HCT116 (cell line): Measurements from ENCODE around the gene SLC26A9. TPM values are rescaled to one million over a fixed set of nuclear protein-coding genes. Genes with fewer than 3 reads are reported as not detected.

Source experiments
- ATAC-seq: fragments of 200-7000 bp; cut with Tn5 transposase; 2 replicates; pipeline ENCODE4 v1.9.1; 2020; ENCODE audit warnings: mild to moderate bottlenecking, moderate library complexity
- BruUV-seq: library from RNA; stranded (reverse); fragments of 400-500 nt; replicated peaks from 2 replicates; lab custom pipeline; 2021; lab: Mats Ljungman, UMichigan
- CTCF ChIA-PET: fragments of 300-600 bp; sonication (Branson Sonifier 250); formaldehyde crosslinking; loops from one replicate; lab custom pipeline; 2021; ENCODE audit warnings: antibody characterized with exemption; lab: Charles Lee
- POLR2A ChIA-PET: fragments of 300-600, 350-600 bp; sonication (Branson Sonifier 250); formaldehyde crosslinking; loops from one replicate; lab custom pipeline; 2021; ENCODE audit warnings: antibody characterized with exemption; lab: Charles Lee
- RAD21 ChIA-PET, 2 experiments: fragments of 300-600 bp; sonication (Branson Sonifier 250); formaldehyde crosslinking; loops; one replicate each; lab custom pipeline; 2023; ENCODE audit warnings: low total read pairs in 2 of 2; ENCODE audit not compliant: uncharacterized antibody in 2 of 2, unreplicated experiment in 2 of 2, low non-redundant PET in 1 of 2; lab: Charles Lee
- DNase-seq: peaks from one replicate; pipeline ENCODE4 v3.0.0-alpha.2; 2010; ENCODE audit warnings: low read depth, low spot score
- H2AFZ ChIP-seq: fragments of 200-600 bp; shearing (Covaris generic), sonication (generic); 2 replicates; pipeline ENCODE4 v1.6.1; 2017; ENCODE audit warnings: low read depth, mixed run types, mixed read lengths, antibody characterized with exemption, low read length; ENCODE audit not compliant: poor library complexity, severe bottlenecking
- H3K27ac ChIP-seq: 2 replicates; pipeline ENCODE4 v1.5.1; 2012; ENCODE audit warnings: low read depth, low read length
- H3K27me3 ChIP-seq: fragments of 200-600 bp; sonication (generic); 2 replicates; pipeline ENCODE4 v1.6.1; 2016; ENCODE audit warnings: mixed run types, low read length, mixed read lengths; ENCODE audit not compliant: insufficient read depth
- H3K36me3 ChIP-seq, 2 experiments: fragments of 200-500 bp in 1 of 2; fragments of 200-600 bp in 1 of 2; sonication (Bioruptor generic) in 1 of 2; sonication (generic) in 1 of 2; 2 replicates each; pipeline versions ENCODE4 v1.5.1 to v1.6.1; 2014 to 2016; ENCODE audit warnings: low read length in 2 of 2, inconsistent platforms in 1 of 2, mixed read lengths in 1 of 2, mixed run types in 1 of 2; ENCODE audit not compliant: insufficient read depth in 2 of 2, control insufficient read depth in 1 of 2
- H3K4me1 ChIP-seq, 2 experiments: fragments of 200-600 bp in 1 of 2; sonication (generic) in 1 of 2; 2 replicates each; pipeline versions ENCODE4 v1.5.1 to v1.6.1; 2012 to 2017; ENCODE audit warnings: low read length in 2 of 2, inconsistent platforms in 1 of 2, mild to moderate bottlenecking in 1 of 2, mixed read lengths in 1 of 2, mixed run types in 1 of 2, moderate library complexity in 1 of 2; ENCODE audit not compliant: insufficient read depth in 2 of 2, control insufficient read depth in 1 of 2
- H3K4me2 ChIP-seq: fragments of 200-600 bp; sonication (generic); 2 replicates; pipeline ENCODE4 v1.6.1; 2017; ENCODE audit warnings: mixed run types, low read length, mixed read lengths
- H3K4me3 ChIP-seq, 2 experiments: fragments of 200-600 bp in 1 of 2; sonication (generic) in 1 of 2; replicated peaks in 1 of 2; 2 replicates each; pipeline ENCODE4 v1.5.1; 2011 to 2016; ENCODE audit warnings: low read length in 2 of 2, control low read depth in 1 of 2, low read depth in 1 of 2, mild to moderate bottlenecking in 1 of 2, mixed read lengths in 1 of 2, mixed run types in 1 of 2
- H3K79me2 ChIP-seq: fragments of 200-600 bp; sonication (generic); 2 replicates; pipeline ENCODE4 v1.6.1; 2017; ENCODE audit warnings: mild to moderate bottlenecking, mixed run types, low read length, moderate library complexity, mixed read lengths; ENCODE audit not compliant: insufficient read depth
- H3K9ac ChIP-seq: fragments of 200-600 bp; sonication (generic); 2 replicates; pipeline ENCODE4 v1.6.1; 2016; ENCODE audit warnings: low read length, mixed read lengths
- H3K9me2 ChIP-seq: fragments of 200-600 bp; sonication (generic), shearing (Covaris generic); 2 replicates; pipeline ENCODE4 v1.6.1; 2017; ENCODE audit warnings: mixed run types, mild to moderate bottlenecking, moderate library complexity; ENCODE audit not compliant: insufficient read depth
- H3K9me3 ChIP-seq, 2 experiments: fragments of 200-500 bp in 1 of 2; fragments of 200-600 bp in 1 of 2; sonication (Bioruptor generic) in 1 of 2; sonication (generic) in 1 of 2; 2 replicates each; pipeline ENCODE4 v1.6.1; 2014 to 2017; ENCODE audit warnings: low read length in 2 of 2, mixed read lengths in 2 of 2, inconsistent platforms in 1 of 2, low read depth in 1 of 2, mild to moderate bottlenecking in 1 of 2, mixed run types in 1 of 2, moderate library complexity in 1 of 2; ENCODE audit not compliant: control insufficient read depth in 1 of 2, insufficient read depth in 1 of 2
- H4K20me1 ChIP-seq: fragments of 200-600 bp; sonication (generic), shearing (Covaris generic); 2 replicates; pipeline ENCODE4 v1.6.1; 2017; ENCODE audit warnings: mixed run types, mild to moderate bottlenecking, moderate library complexity; ENCODE audit not compliant: insufficient read depth
- ATF3 ChIP-seq: IDR thresholded peaks from 2 replicates; pipeline ENCODE4 v1.6.1; 2012
- CBX3 ChIP-seq: IDR thresholded peaks from 2 replicates; pipeline ENCODE4 v1.6.1; 2012; ENCODE audit warnings: low read depth
- EGR1 ChIP-seq: IDR thresholded peaks from 2 replicates; pipeline ENCODE4 v1.6.1; 2012; ENCODE audit warnings: low read depth
- ELF1 ChIP-seq: IDR thresholded peaks from 2 replicates; pipeline ENCODE4 v1.6.1; 2012; ENCODE audit warnings: low read depth, borderline replicate concordance
- EZH2 ChIP-seq: fragments of 200-600 bp; sonication (generic); IDR thresholded peaks from 2 replicates; pipeline ENCODE4 v1.6.1; 2017; ENCODE audit warnings: antibody characterized with exemption, mixed run types
- EZH2phosphoT487 ChIP-seq: fragments of 200-600 bp; IDR thresholded peaks from 2 replicates; pipeline ENCODE4 v1.6.1; 2018; ENCODE audit warnings: antibody characterized with exemption, borderline replicate concordance
- POLR2A ChIP-seq: IDR thresholded peaks from 2 replicates; pipeline ENCODE4 v1.7.0; 2011; ENCODE audit warnings: borderline replicate concordance; ENCODE audit not compliant: insufficient read depth, insufficient read length; ENCODE audit errors: extremely low read depth
- POLR2AphosphoS5 ChIP-seq: IDR thresholded peaks from 2 replicates; pipeline ENCODE4 v1.6.1; 2011; ENCODE audit warnings: mild to moderate bottlenecking, low read depth, low read length, moderate library complexity
- SP1 ChIP-seq: IDR thresholded peaks from 2 replicates; pipeline ENCODE4 v1.6.1; 2012; ENCODE audit warnings: low read depth
- TCF7L2 ChIP-seq: IDR thresholded peaks from 2 replicates; pipeline ENCODE4 v1.7.0; 2011; ENCODE audit warnings: borderline replicate concordance, inconsistent platforms; ENCODE audit not compliant: insufficient read depth, insufficient read length; ENCODE audit errors: extremely low read depth
- YY1 ChIP-seq: IDR thresholded peaks from 2 replicates; pipeline ENCODE4 v1.6.1; 2011; ENCODE audit warnings: low read length, low read depth, moderate library complexity, mild to moderate bottlenecking; ENCODE audit not compliant: insufficient replicate concordance; ENCODE audit errors: extremely low read depth
- intact Hi-C: fragments of 100-400 bp; cut with micrococcal nuclease; formaldehyde crosslinking; loops from 2 replicates; pipeline ENCODE4 v1.10.0; 2022
- total RNA-seq: library from RNA; stranded (reverse); gene quantifications from one replicate; pipeline ENCODE4 v1.2.1, GENCODE V29; 2021; ENCODE audit not compliant: unreplicated experiment
- TF ChIP-seq, protein P1 (sequence below): IDR thresholded peaks from 2 replicates; pipeline ENCODE4 v1.6.1; 2012
- TF ChIP-seq, protein P2 (sequence below): IDR thresholded peaks from 2 replicates; pipeline ENCODE4 v1.6.1; 2011; ENCODE audit warnings: mild to moderate bottlenecking, low read length, moderate library complexity; ENCODE audit not compliant: insufficient replicate concordance; ENCODE audit errors: extremely low read depth

SLC26A9 gene
- total RNA-seq, 1 experiment from 2014 or later: not detected

GRCh38 chr1:205979301-205979700, 36.0 kb upstream of the SLC26A9 start:
- Histone ChIP-seq H3K27ac (no peak overlapping the region), H3K79me2 (no peaks in the 10 kb centered on the region), H3K4me2 (no peak overlapping the region), H3K27me3 (no peaks in the 10 kb centered on the region), H4K20me1 (no peaks in the 10 kb centered on the region), H3K4me3 (no peak overlapping the region), H3K4me1 (peaks cover 9 to 20% of the 10 kb centered on the region in 2 experiments), H2AFZ (no peak overlapping the region), H3K36me3 (no peaks in the 10 kb centered on the region), H3K9ac (no peak overlapping the region), H3K9me3 (no peaks in the 10 kb centered on the region), H3K9me2 (no peaks in the 10 kb centered on the region)
- no TSS peak for BruUV-seq
- CTCF ChIA-PET: interaction anchor here (6.6 kb wide), 1 partner anchor 61 kb away, joined by 339 read pairs; no protein-coding TSS in a partner anchor
- RAD21 ChIA-PET: interaction anchor here in 1 of 2 experiments (1.1 to 2.6 kb wide), 2 partner anchors 61 to 321 kb away, joined by 5 to 18 read pairs; no protein-coding TSS in a partner anchor
- POLR2A ChIA-PET: no interaction called here
- TF ChIP-seq TCF7L2: no peak
- TF ChIP-seq ATF3: no peak
- TF ChIP-seq YY1: no peak
- TF ChIP-seq, protein P1, sequence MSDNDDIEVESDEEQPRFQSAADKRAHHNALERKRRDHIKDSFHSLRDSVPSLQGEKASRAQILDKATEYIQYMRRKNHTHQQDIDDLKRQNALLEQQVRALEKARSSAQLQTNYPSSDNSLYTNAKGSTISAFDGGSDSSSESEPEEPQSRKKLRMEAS: no peak
- TF ChIP-seq, protein P2, sequence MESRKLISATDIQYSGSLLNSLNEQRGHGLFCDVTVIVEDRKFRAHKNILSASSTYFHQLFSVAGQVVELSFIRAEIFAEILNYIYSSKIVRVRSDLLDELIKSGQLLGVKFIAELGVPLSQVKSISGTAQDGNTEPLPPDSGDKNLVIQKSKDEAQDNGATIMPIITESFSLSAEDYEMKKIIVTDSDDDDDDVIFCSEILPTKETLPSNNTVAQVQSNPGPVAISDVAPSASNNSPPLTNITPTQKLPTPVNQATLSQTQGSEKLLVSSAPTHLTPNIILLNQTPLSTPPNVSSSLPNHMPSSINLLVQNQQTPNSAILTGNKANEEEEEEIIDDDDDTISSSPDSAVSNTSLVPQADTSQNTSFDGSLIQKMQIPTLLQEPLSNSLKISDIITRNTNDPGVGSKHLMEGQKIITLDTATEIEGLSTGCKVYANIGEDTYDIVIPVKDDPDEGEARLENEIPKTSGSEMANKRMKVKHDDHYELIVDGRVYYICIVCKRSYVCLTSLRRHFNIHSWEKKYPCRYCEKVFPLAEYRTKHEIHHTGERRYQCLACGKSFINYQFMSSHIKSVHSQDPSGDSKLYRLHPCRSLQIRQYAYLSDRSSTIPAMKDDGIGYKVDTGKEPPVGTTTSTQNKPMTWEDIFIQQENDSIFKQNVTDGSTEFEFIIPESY: no peak
- TF ChIP-seq POLR2A: no peak
- no peak for TF ChIP-seq ELF1
- no peak for TF ChIP-seq POLR2AphosphoS5
- no peak for TF ChIP-seq CBX3
- TF ChIP-seq EZH2phosphoT487: no peak
- TF ChIP-seq SP1: no peak
- TF ChIP-seq EGR1: no peak
- TF ChIP-seq EZH2: no peak
- intact Hi-C loops: loop anchor here (5.0 kb wide), 1 partner anchor 387 kb away; no protein-coding TSS in a partner anchor
- ATAC-seq: no peak
- no peak for DNase-seq
